Measurements from ENCODE around the gene CLDN10. TPM values are rescaled to one million over a fixed set of nuclear protein-coding genes. Genes with fewer than 3 reads are reported as not detected.
"Not testable (repeated sequence)": the region's sequence is repeated elsewhere in the genome, so short reads cannot be mapped to it uniquely, and the experiment has no call there.

Gene CLDN10
- polyA plus RNA-seq, 3 donors = 112 to 114 (median 114) TPM

- no peak for DNase-seq (ENCODE audit: low read depth in 3 of 3, low spot score in 2 of 3)
These were observed 11.6 kb upstream of the CLDN10 start for GRCh38 chr13:95540888-95541287.

- DNase-seq (ENCODE audit: low read depth in 3 of 3, low spot score in 2 of 3) = no peak
These were observed 11.2 kb upstream of the CLDN10 start for GRCh38 chr13:95541308-95541707.

- no peak for DNase-seq (ENCODE audit: low read depth in 3 of 3, low spot score in 2 of 3)
These were observed 10.5 kb upstream of the CLDN10 start for GRCh38 chr13:95541911-95542474.

- DNase-seq (ENCODE audit: low read depth in 3 of 3, low spot score in 2 of 3) = no peak
These were observed 8.2 kb upstream of the CLDN10 start for GRCh38 chr13:95544293-95544692.

- no peak for DNase-seq (ENCODE audit: low read depth in 3 of 3, low spot score in 2 of 3)
These were observed 5.6 kb upstream of the CLDN10 start for GRCh38 chr13:95546919-95547318.

GRCh38 chr13:95547531-95548167, 4.9 kb upstream of the CLDN10 start:
- no peak for DNase-seq (ENCODE audit: low read depth in 3 of 3, low spot score in 2 of 3)

GRCh38 chr13:95552208-95552538, 347 bp upstream of the CLDN10 start:
- DNase-seq (ENCODE audit: low read depth in 3 of 3, low spot score in 2 of 3) = no peak

- DNase-seq (ENCODE audit: low read depth in 3 of 3, low spot score in 2 of 3) = no peak
These were observed 1.3 kb downstream of the CLDN10 start for GRCh38 chr13:95553581-95554385.

GRCh38 chr13:95557013-95557412, 4.5 kb downstream of the CLDN10 start:
- DNase-seq (ENCODE audit: low read depth in 3 of 3, low spot score in 2 of 3) = no peak

- DNase-seq (ENCODE audit: low read depth in 3 of 3, low spot score in 2 of 3) = no peak
These were observed 6.6 kb downstream of the CLDN10 start for GRCh38 chr13:95559100-95559499.

- DNase-seq (ENCODE audit: low read depth in 3 of 3, low spot score in 2 of 3) = no peak
These were observed 7.9 kb downstream of the CLDN10 start for GRCh38 chr13:95560387-95560786.

- DNase-seq (ENCODE audit: low read depth in 3 of 3, low spot score in 2 of 3) = no peak
These were observed 11.6 kb downstream of the CLDN10 start for GRCh38 chr13:95564091-95564490.

- DNase-seq (ENCODE audit: low read depth in 3 of 3, low spot score in 2 of 3) = no peak
These were observed 12.3 kb downstream of the CLDN10 start for GRCh38 chr13:95564733-95565291.

- not testable (repeated sequence) for DNase-seq (ENCODE audit: low read depth in 3 of 3, low spot score in 2 of 3)
These were observed 13.2 kb downstream of the CLDN10 start for GRCh38 chr13:95565758-95566157.

- DNase-seq (ENCODE audit: low read depth in 3 of 3, low spot score in 2 of 3) = no peak
These were observed 15.6 kb downstream of the CLDN10 start for GRCh38 chr13:95568131-95568530.

- DNase-seq (ENCODE audit: low read depth in 3 of 3, low spot score in 2 of 3) = no peak
These were observed 17.5 kb downstream of the CLDN10 start for GRCh38 chr13:95570016-95570415.

GRCh38 chr13:95571941-95572340, 19.4 kb downstream of the CLDN10 start:
- no peak for DNase-seq (ENCODE audit: low read depth in 3 of 3, low spot score in 2 of 3)

GRCh38 chr13:95573221-95573620, 20.7 kb downstream of the CLDN10 start:
- DNase-seq (ENCODE audit: low read depth in 3 of 3, low spot score in 2 of 3) = no peak

- no peak for DNase-seq (ENCODE audit: low read depth in 3 of 3, low spot score in 2 of 3)
These were observed 26.8 kb downstream of the CLDN10 start for GRCh38 chr13:95579303-95579702.

- DNase-seq (ENCODE audit: low read depth in 3 of 3, low spot score in 2 of 3) = no peak
These were observed 33.3 kb downstream of the CLDN10 start for GRCh38 chr13:95585867-95586266.

- no peak for DNase-seq (ENCODE audit: low read depth in 3 of 3, low spot score in 2 of 3)
These were observed 35.6 kb downstream of the CLDN10 start for GRCh38 chr13:95588134-95588533.

GRCh38 chr13:95588721-95589120, 36.2 kb downstream of the CLDN10 start:
- DNase-seq (ENCODE audit: low read depth in 3 of 3, low spot score in 2 of 3) = no peak

All from right renal cortex interstitium (tissue), 3 donors.